Right renal pelvis (tissue), 4 donors: ENCODE measurements around the gene CDC45. TPM values are rescaled to one million over a fixed set of nuclear protein-coding genes. Genes with fewer than 3 reads are reported as not detected.
"Not testable (repeated sequence)": the region's sequence is repeated elsewhere in the genome, so short reads cannot be mapped to it uniquely, and the experiment has no call there.

ENCODE experiments used
- DNase-seq, 4 donors: peaks; one replicate each; pipeline ENCODE4 v3.0.0-alpha.2; 2013; ENCODE audit warnings: low read depth in 4 of 4, low spot score in 3 of 4, missing footprints in 1 of 4
- polyA plus RNA-seq, 4 donors: library from polyadenylated mRNA; unstranded; fragments of 120-200 nt; gene quantifications; one replicate each; pipeline ENCODE4 v1.2.1, GENCODE V29; 2013; ENCODE audit not compliant: insufficient read length in 4 of 4

CDC45 gene
- polyA plus RNA-seq, 4 donors = 14.7 to 21.1 (median 17.4) TPM

- not testable (repeated sequence) for DNase-seq
Observed at GRCh38 chr22:19548427-19548826, 68.7 kb downstream of the CDC45 start.

- no peak for DNase-seq
Observed at GRCh38 chr22:19548964-19549363, 69.2 kb downstream of the CDC45 start.

GRCh38 chr22:19549428-19549827, 69.7 kb downstream of the CDC45 start:
- no peak for DNase-seq

DNA sequence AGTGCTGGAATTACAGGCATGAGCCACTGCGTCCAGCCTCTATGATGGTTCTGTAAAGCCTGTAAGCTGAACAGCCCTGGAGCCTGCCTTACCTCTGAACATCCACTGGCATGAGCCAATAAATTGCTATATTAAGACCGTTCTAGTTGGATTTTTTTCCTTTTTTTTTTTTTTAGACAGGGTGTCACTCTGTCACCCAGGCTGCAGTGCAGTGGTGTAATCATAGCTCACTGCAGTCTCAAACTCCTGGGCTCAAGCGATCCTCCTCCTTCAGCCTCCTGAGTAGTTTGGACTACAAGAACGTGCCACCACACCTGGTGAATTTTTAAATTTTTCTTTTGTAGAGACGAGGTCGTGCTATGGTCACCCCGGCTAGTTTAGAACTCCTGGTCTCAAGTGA, 70.7 kb downstream of the CDC45 start:
- no peak for DNase-seq

- no peak for DNase-seq
Observed at GRCh38 chr22:19553201-19553600, 73.5 kb downstream of the CDC45 start.

DNA sequence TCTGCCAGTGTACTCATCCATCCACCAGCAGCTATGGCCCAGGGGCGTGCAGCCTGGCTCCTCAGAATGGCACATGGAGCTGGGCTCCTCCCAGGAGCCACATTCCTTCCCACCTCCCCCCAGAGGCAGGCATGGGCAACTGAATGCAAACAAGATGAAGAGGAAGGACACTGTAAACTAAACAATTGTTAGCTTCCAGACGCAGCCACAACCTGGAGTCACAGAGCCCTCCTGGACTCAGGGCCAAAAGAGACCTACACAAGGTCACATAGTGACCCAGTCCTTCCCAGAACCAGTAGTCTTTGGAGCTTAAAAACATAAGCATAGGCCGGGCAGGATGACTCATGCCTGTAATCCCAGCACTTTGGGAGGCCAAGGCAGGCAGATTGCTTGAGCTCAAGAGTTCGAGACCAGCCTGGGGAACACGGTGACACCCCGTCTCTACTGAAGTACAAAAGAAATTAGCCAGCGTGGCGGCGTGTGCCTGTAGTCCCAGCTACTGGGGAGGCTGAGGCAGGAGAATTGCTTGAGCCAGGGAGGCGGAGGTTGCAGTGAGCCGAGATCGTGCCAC, 75.2 kb downstream of the CDC45 start:
- DNase-seq = no peak

GRCh38 chr22:19555651-19556050, 75.9 kb downstream of the CDC45 start:
- DNase-seq = no peak

DNA sequence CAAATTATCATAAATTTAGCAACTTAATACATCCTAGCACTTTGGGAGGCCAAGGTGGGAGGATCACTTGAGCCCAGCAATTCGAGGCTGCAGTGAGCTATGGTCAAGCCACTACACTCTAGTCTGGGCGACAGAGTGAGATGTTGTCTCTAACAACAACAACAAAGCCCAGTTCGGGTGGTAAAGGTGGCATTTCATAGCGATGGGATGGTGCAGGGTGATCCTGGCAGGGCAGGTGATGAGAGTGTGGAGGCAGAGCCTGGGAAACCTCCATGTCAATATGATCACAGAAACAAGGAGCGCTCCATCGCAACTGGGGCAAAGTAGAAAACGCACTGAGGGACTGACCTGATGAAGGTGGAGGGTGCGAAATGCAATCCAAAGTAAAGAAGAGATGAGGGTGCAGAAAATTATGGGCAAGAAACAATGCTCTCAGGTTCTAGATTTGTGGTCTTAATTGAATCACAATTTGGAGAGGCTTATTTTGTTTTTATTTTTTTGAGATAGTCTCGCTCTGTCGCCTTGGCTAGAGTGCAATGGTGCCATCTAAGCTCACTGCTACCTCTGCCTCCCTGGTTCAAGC, 77.3 kb downstream of the CDC45 start:
- no peak for DNase-seq

- DNase-seq = no peak
Observed at GRCh38 chr22:19559324-19559811, 79.6 kb downstream of the CDC45 start.

DNA sequence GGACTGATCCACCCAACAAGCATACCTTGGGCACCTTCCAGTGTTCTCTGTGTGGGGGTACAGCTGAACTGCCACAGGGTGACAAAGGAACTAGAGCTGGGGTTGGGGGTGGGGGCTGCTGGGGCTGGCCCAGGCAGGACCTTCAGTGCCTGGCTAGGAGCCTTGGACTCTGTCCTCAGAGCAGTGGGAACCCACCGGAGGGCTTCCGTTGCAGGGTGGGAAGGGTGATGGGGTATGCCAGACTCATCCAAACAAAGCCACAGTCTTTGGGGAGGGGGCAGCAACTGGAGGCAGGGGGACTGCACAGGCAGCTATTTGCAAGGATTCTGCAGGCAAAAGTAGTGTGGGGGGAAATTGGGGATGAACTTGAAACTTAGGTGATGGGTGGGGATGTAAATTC, 80.2 kb downstream of the CDC45 start:
- no peak for DNase-seq

GRCh38 chr22:19565382-19566278, 85.9 kb downstream of the CDC45 start:
- DNase-seq = no peak

GRCh38 chr22:19566279-19567156, 86.8 kb downstream of the CDC45 start:
- DNase-seq = no peak

- no peak for DNase-seq
Observed at GRCh38 chr22:19567157-19568009, 87.7 kb downstream of the CDC45 start.

GRCh38 chr22:19568337-19569275, 88.9 kb downstream of the CDC45 start:
- DNase-seq = no peak

GRCh38 chr22:19569276-19569640, 89.5 kb downstream of the CDC45 start:
- no peak for DNase-seq

DNA sequence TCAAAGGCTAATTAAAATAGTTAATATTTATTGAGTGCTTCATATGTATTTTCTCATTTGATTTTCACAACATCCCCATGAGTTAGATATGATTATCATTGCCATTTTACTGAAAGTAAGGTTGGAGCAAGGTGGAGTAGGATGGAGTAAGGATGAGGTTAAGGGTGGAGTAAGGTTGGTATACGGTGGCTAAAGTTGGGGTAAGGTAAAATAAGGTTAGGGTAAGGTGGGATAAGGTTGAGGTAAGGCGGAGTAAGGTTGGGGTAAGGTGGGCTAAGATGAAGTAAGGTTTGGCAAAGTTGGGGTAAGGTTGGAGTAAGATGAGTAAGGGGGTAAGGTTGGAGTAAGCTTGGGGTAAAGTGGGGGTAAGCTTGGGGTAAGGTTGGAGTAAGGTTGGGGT, 90.3 kb downstream of the CDC45 start:
- DNase-seq = no peak
